ENCODE measurements around the gene TACC2.

- TF ChIP-seq POLR2A (IDR thresholded peaks at IDR 0.05) (no peak), CTCF (IDR thresholded peaks at IDR 0.05) (no peak)
These were observed 135.8 kb downstream of the TACC2 start for GRCh38 chr10:122124808-122125207.
